Daoy (cell line): Measurements from ENCODE around the gene HCN4. TPM values are rescaled to one million over a fixed set of nuclear protein-coding genes. Genes with fewer than 3 reads are reported as not detected.

Experiments used
- DNase-seq: peaks from one replicate; pipeline ENCODE4 v3.0.0-alpha.2; 2015; ENCODE audit warnings: low read depth
- total RNA-seq: library from RNA; depleted of rRNA; stranded (reverse); fragments of >200 nt; shearing (Covaris generic); gene quantifications from 2 replicates; pipeline ENCODE4 v1.2.3, GENCODE V29; 2014

HCN4 gene
- total RNA-seq, 1 experiment from 2014 or later, result not detected

- DNase-seq, result no peak
These were observed 11.9 kb upstream of the HCN4 start for GRCh38 chr15:73380661-73381060.

- no peak for DNase-seq
These were observed 9.3 kb upstream of the HCN4 start for GRCh38 chr15:73378089-73378488.

- no peak for DNase-seq
These were observed 7.1 kb upstream of the HCN4 start for GRCh38 chr15:73375755-73376305.

DNA sequence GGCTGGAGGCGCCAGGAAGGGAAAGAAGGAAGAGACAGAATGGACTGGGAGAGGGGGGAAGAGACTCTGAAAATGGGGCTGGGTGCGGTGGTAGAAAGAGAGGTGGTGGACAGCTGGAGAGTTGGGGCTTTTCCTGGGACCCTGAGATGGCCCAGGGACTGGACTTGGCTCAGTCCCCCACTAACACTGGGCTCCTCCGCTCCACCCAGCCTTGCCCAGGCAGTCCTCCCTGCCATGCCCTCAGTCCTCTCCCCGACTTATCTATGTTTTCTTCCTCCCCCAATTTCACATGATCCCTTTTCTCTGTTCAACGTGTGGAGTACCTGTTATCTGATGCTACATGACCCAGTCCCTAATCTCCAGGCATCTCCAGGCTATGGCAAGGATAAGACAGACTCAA is 6.3 kb upstream of the HCN4 start:
- DNase-seq, result no peak

- no peak for DNase-seq
These were observed 5.8 kb upstream of the HCN4 start for GRCh38 chr15:73374604-73375003.

GRCh38 chr15:73373221-73373620 is 4.5 kb upstream of the HCN4 start:
- no peak for DNase-seq

DNA sequence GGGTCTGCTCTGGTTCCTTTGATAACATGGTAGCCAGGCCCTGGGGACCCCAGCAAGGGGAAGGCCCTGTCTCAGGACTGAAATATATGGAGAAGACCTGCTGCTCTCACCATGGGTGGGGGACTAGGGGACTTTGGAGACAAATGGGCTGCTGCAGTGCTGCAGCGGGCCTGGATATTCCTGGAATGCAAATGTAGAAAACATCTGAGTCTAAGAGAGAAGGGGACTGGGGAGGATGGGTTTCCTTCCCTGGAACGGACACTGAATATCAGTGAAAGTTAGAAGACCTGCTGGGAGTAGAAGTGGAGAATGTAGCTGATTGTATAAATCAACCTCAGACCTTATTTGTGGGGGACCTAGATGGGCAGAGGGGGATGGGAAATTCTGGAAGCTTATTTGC is 3.1 kb upstream of the HCN4 start:
- DNase-seq, result no peak

DNA sequence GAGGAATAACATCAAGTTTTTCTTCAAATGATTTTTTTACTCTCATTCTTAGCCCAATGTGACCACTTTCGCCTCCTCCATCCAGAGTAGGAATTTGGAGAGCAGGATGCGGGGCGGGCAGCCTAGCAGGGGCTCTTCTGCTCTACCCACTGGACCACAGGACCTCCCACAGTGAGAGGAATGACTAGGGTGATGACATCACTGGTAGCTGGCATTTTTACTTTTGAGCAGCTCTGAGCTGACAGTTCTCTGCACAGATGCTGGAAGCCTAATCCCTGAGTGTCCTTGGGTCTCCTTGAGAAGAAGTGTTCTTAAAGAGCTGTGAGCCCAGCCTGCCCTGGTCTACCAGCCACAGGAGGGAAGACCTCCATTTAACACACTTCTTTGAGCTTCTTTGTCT is 1.4 kb upstream of the HCN4 start:
- peak; percentile 52 for DNase-seq

DNA sequence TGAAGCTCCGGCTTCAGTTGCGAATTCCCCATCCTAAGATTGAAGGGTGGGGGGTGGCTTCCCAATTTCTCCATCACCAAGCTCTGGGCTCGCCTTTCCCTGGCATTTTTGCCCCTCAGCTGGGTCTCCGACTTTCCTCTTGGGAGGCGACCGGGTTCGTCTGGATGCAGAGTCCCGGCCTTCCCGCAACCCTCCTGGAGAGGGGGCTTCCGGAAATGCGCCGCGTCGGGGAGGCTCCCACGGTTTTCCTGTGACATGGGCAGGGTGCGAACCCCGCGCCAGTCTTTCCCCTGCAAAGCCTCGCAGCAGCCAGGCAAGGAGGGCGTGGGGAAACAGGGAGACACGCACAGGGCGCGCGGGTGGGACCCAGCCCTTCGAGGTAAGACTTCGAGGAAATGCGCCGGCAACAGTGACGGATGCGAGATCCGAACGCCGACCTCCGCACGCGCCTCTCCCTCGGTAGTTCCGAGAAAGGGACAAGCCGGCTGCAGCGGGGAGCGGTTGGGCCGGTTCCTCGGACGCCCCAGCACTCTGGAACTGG is 466 bp upstream of the HCN4 start:
- peak; percentile 13 for DNase-seq

- DNase-seq, result no peak
These were observed 996 bp downstream of the HCN4 start for GRCh38 chr15:73367624-73368300.

DNA sequence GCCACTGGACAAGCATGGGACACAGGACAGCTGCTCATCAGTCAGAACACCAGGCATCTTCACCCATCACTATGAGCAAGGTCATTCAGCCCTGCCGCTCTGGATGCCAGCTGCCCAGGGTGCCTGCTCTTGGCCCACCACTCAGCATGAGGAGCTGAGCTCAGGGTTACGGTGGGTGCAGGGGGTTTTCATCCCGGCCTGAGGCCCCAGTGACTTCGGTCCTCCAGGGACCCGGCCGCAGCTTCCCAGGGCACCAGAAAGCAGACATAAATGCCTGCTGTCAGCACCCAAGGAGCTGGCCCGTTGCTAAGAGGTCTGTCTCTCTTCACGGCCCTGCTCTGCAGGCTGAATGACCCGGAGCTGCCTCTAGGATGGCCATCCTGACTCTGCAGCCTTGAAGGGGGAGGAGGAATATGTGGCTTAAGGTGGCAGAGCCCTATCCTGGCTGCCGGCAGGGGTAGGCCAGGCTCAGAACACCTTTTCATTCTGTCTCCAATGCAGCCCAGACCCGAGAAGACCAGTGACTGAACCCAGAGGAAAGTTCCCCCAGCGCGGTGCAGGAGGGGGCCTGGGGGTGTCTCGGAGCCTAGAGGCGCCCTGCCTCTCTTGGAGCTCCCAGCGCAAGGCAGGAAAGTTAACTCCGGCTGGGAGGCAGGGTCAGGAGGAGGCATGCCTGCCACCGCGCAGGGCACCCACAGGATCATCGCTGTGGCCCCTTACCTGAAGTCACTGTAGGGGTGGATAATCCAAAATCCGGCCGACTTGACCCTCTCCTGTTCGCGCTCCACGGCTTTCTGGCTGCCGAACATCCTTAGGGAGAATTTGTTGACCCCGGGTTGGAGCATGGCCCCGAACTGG is 1.8 kb downstream of the HCN4 start:
- no peak for DNase-seq

- no peak for DNase-seq
These were observed 4.7 kb downstream of the HCN4 start for GRCh38 chr15:73364070-73364469.

- peak; percentile 52 for DNase-seq
These were observed 5.9 kb downstream of the HCN4 start for GRCh38 chr15:73362900-73363299.

DNA sequence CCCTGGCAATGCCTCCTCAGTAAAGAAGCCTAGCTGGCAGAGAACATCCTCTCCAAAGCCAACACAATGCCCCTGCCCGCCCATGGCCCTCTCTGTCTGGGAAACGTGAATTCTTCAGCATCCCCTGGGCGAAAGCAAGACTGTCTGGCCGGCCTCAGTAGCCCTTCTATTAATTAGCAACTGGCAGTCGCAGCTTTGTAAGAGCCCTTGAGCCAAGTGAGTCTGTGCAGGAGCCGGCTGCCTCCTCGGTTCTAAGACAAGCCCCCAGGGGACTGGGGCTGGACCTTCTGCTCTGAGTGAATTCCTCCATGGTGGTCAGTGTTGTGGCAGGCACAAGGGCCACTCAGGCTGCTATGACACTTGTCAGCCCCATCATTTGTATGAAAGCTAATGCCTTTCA is 7.4 kb downstream of the HCN4 start:
- no peak for DNase-seq

DNA sequence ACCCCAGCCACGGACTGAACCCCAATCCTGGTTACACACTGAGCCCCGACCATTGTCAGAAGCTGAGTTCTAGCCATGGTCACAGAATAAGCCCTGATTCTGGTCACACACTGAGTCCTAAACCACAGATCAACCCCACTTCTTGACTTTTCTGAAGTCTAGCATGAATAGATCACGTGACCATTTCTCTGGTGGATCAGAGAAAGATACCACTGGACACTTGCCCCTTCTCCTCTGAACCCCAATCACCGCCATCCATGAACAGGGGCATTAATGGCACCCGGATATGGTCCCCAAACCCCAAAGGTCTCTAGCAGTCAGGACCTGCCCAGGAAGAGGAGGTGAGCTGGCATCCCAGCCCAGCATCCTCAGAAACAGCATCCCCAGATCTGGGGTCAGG is 9.1 kb downstream of the HCN4 start:
- DNase-seq, result no peak

- no peak for DNase-seq
These were observed 10.6 kb downstream of the HCN4 start for GRCh38 chr15:73357999-73358665.

DNA sequence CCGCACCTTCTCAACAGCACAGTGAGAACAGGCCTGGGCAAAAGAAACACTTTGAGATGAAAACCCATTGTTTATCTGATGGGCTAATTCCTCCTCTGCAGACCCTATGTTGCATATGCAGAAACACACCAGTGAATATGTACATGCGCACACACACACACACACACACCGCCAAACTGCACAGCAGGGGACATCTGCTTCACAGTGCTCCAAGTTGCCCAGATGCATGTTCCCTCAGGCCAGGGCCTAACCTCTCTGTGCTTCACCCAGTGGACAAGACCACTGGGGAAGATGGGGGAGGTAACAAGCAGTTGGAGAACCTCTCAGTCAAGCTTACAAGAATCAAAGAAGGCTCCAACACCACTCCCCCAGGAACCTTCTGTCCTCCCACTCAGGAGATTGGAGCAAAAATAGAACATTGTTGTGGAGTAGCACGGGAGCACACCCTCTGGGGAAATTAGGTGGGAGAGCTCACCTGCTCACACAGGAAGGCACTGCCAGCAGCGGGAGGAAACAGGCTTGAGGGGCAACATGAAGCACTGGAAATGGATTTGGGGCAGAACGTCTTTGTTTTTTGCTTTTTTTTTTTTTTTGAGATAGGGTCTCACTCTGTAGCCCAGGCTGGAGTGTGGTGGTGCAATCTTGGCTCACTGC is 13.0 kb downstream of the HCN4 start:
- no peak for DNase-seq

DNA sequence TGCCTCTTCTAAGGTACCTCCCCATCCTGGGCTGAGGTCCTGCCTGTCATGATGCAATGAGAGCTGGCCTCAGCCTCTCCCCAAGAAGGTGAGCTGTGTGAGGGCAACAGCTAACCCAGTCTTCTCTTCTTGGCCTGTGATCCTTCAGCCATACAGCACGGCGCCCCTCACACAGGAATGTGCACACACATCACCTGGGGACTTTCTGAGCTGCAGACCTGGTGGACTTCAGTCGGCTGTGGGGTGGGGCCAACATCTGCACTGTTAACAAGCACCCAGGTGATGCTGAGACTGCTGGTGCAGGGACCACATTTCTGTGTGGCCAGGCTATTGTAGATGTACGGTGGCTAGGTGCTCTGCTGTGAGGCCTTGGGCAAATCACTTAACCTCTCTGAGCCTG is 14.5 kb downstream of the HCN4 start:
- DNase-seq, result no peak

DNA sequence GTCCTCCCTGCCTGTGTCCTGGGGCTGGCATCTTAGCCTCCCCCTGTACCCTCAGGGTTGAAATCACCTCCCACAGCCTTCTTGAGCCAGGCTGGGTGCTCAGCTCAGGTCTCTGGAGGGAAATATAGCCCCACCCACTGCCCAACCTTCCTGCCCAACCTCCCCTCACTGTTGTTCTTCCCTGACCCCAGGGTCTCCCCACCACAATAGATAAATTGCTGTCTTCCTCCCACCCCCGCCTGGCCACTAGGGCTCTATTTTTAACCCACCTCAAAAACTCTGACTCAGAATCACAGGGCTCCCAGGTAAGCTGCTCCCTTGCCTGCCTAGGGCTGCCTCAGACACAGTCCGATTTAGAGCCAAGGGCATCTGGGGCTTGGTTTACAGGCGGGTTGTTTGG is 15.0 kb downstream of the HCN4 start:
- DNase-seq, result no peak

DNA sequence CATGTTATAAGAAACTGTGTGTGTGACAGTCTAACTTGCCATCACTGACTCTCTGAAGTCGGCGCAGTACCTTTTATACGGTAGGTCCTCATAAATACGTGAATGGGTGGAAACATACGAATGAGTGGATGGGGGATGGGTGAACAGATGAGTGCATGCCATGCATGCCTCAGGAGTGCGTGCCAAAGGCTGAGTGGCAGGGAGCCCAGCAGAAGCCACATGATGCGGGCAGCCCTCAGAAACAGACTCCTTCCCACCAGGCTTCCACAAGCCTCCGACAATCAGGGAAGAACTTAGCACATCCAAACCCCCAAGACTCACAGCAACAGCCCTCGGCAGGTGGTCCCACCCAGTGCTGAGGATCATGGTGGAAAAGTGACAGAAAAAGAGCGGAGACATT is 16.7 kb downstream of the HCN4 start:
- peak; percentile 33 for DNase-seq

DNA sequence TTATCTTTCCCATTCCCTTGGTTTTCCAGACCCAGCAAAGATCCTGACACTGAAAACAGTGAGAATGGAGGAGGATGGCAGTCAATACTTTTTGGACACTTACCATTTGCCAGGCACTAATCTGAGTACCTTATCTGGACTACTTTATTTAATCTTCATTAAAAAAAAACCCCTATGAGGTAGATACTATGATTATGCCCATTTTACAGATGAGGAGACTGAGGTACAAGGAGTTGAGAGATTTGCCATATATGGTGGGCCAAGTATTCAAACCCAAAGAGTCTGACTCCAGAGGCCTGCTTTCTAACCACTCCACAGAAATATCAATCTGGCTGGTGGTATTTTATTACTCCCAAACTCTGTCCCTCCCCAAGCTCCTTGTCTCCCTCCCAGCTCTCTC is 19.6 kb downstream of the HCN4 start:
- no peak for DNase-seq
